Embryonic facial prominence (tissue), 1 donor: ENCODE data around the gene NEDD9.

Experiments
- DNase-seq: peaks from one replicate; pipeline ENCODE4 v3.0.0-alpha.2; 2016; ENCODE audit errors: extremely low spot score

Gene NEDD9

GRCh38 chr6:11262242-11262641, 29.8 kb upstream of the NEDD9 start:
- DNase-seq = no peak

GRCh38 chr6:11260249-11261038, 28.0 kb upstream of the NEDD9 start:
- no peak for DNase-seq

GRCh38 chr6:11258260-11259237, 26.1 kb upstream of the NEDD9 start:
- no peak for DNase-seq

GRCh38 chr6:11255610-11256009, 23.1 kb upstream of the NEDD9 start:
- DNase-seq = no peak

GRCh38 chr6:11253594-11253993, 21.1 kb upstream of the NEDD9 start:
- DNase-seq = no peak

- no peak for DNase-seq
These were observed 19.3 kb upstream of the NEDD9 start for GRCh38 chr6:11251553-11252360.

- no peak for DNase-seq
These were observed 17.6 kb upstream of the NEDD9 start for GRCh38 chr6:11250108-11250507.

GRCh38 chr6:11248974-11249761, 16.7 kb upstream of the NEDD9 start:
- DNase-seq = no peak

GRCh38 chr6:11246722-11247121, 14.3 kb upstream of the NEDD9 start:
- no peak for DNase-seq

- DNase-seq = peak; percentile 66
These were observed 13.2 kb upstream of the NEDD9 start for GRCh38 chr6:11245381-11246256.

- DNase-seq = no peak
These were observed 12.1 kb upstream of the NEDD9 start for GRCh38 chr6:11244387-11245126.

GRCh38 chr6:11243861-11244260, 11.4 kb upstream of the NEDD9 start:
- DNase-seq = no peak

- no peak for DNase-seq
These were observed 10.2 kb upstream of the NEDD9 start for GRCh38 chr6:11242711-11243110.

GRCh38 chr6:11241793-11242201, 9.3 kb upstream of the NEDD9 start:
- DNase-seq = no peak

- no peak for DNase-seq
These were observed 8.8 kb upstream of the NEDD9 start for GRCh38 chr6:11241154-11241792.

GRCh38 chr6:11237956-11238355, 5.5 kb upstream of the NEDD9 start:
- no peak for DNase-seq

- no peak for DNase-seq
These were observed 5.0 kb upstream of the NEDD9 start for GRCh38 chr6:11237428-11237827.

GRCh38 chr6:11236915-11237314, 4.4 kb upstream of the NEDD9 start:
- no peak for DNase-seq
